ACC112 (cell line): ENCODE data around the gene ICAM2.

Source experiments
- H2AFZ ChIP-seq: fragments of 200-600 bp; sonication (generic); one replicate; pipeline ENCODE4 v1.6.0; 2017; ENCODE audit warnings: antibody characterized with exemption, low read length; ENCODE audit not compliant: unreplicated experiment
- H3K27ac ChIP-seq: fragments of 200-600 bp; sonication (generic); 2 replicates; pipeline ENCODE4 v1.5.1; 2014; ENCODE audit warnings: low read depth, mild to moderate bottlenecking, antibody characterized with exemption, low read length, moderate library complexity
- H3K27me3 ChIP-seq: fragments of 200-600 bp; sonication (generic); 2 replicates; pipeline ENCODE4 v1.6.1; 2014; ENCODE audit warnings: mild to moderate bottlenecking, antibody characterized with exemption, low read length, moderate library complexity, mixed read lengths; ENCODE audit not compliant: insufficient read depth
- H3K36me3 ChIP-seq: fragments of 200-600 bp; sonication (generic); 2 replicates; pipeline ENCODE4 v1.6.1; 2016; ENCODE audit warnings: mild to moderate bottlenecking, antibody characterized with exemption, low read length, moderate library complexity, mixed read lengths; ENCODE audit not compliant: insufficient read depth
- H3K4me1 ChIP-seq: fragments of 200-600 bp; sonication (generic); one replicate; pipeline ENCODE4 v1.6.1; 2016; ENCODE audit warnings: low read length, mixed read lengths; ENCODE audit not compliant: insufficient read depth, unreplicated experiment, control insufficient read depth
- H3K4me3 ChIP-seq: fragments of 200-600 bp; sonication (generic); 2 replicates; pipeline ENCODE4 v1.5.1; 2014; ENCODE audit warnings: mild to moderate bottlenecking, low read depth, low read length
- H3K79me2 ChIP-seq: fragments of 200-600 bp; sonication (generic); one replicate; pipeline ENCODE4 v1.6.0; 2016; ENCODE audit warnings: low read length; ENCODE audit not compliant: control insufficient read depth, unreplicated experiment, insufficient read depth

ICAM2 gene

DNA sequence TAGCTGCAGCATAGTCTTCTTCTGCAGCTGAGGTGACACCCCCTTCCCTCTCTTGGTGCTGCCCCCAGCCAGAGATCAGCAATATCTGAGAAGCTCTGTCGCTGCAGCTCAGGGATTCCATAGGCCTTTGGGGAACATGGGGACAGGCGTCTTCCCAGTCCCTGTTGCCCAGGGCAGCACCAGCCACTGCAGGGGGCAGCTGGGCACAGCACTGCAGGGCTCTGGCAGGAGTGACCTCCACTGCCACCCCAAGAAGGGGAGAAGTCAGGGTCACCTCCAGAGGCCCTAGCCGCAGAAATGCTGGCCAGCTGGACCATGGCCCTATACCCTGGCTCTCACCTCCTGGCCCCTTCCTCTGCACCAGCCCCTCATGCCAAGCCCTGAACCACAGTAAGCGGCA is 64.6 kb downstream of the ICAM2 start:
- H3K4me1 ChIP-seq = no peaks in the 10 kb centered on the region
- no peak overlapping the region for H3K4me3 ChIP-seq
- H3K36me3 ChIP-seq = no peaks in the 10 kb centered on the region
- no peak overlapping the region for H3K27ac ChIP-seq
- H3K79me2 ChIP-seq = no peaks in the 10 kb centered on the region
- no peak overlapping the region for H2AFZ ChIP-seq
- no peaks in the 10 kb centered on the region for H3K27me3 ChIP-seq

DNA sequence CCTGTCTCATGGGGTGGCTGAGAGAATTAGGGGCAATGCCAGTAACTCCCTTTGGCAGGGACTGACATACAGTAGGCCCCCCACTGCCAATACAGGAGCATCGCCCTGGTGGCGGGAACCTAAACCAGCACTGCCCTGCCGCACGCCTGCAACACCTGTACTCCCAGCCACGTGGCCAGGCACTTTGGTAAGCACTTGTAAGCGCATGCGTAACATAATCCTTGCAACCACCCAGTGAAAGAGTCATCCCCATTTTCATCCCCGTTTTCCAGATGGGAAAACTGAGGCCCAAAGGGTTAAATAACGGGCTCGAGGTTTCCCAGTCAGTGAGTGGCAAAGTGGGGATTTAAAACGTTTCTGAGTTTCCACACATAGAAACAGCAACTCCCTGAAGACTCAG is 65.2 kb downstream of the ICAM2 start:
- Histone ChIP-seq H3K4me3 (no peak overlapping the region), H3K36me3 (no peaks in the 10 kb centered on the region), H3K4me1 (no peaks in the 10 kb centered on the region), H3K27ac (no peak overlapping the region), H2AFZ (no peak overlapping the region), H3K79me2 (no peaks in the 10 kb centered on the region), H3K27me3 (no peaks in the 10 kb centered on the region)

DNA sequence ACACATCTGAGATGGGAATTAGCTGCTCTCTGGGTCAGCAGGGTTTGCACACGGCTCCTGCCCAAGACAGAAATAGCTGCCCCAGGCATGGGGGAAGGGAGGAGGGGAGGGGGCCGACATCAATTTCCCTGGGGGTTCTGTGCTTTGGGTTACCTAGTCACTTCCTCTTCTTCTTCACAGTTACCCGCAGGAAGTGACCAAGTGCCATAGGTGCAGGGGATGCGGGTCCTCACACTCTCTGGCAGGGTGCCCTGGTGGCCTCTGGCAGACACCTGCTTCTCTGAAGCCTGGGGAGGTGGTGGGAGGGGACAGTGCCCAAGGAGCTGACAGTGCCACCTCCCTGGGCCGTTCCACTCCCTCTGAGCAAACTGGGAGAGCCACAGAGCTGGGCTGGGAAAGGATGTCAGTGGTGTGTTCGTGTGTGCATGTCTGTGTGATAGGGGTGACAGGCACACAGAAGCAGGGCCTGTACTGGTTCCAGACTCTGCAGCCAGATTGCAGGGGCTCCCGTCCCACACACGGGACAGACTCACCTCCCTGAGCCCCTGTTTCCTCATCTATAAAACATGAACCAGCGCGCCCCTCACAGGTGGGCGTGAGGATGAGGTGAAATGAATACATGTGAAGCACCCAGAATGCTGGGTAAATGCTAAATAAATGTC is 65.9 kb downstream of the ICAM2 start:
- H3K4me3 ChIP-seq = no peak overlapping the region

More for the DNA sequence above, 65.9 kb downstream of the ICAM2 start:
- H3K79me2 ChIP-seq = no peaks in the 10 kb centered on the region
- no peaks in the 10 kb centered on the region for H3K4me1 ChIP-seq
- H3K36me3 ChIP-seq = no peaks in the 10 kb centered on the region
- H3K27ac ChIP-seq = no peak overlapping the region
- H3K27me3 ChIP-seq = no peaks in the 10 kb centered on the region
- no peak overlapping the region for H2AFZ ChIP-seq
